MCF 10A (cell line): ENCODE results near the gene HHIPL2. TPM values are rescaled to one million over a fixed set of nuclear protein-coding genes. Genes with fewer than 3 reads are reported as not detected.
A peak's percentile ranks its signal among the peaks of the same experiment; 100 is the strongest.

Experiments used
- BruUV-seq: library from RNA; stranded (reverse); fragments of 400-500 nt; replicated peaks from 2 replicates; lab custom pipeline; 2021; lab: Mats Ljungman, UMichigan
- CTCF ChIA-PET: fragments of 300-600 bp; sonication (Branson Sonifier 250); formaldehyde crosslinking; extraction: SDS; loops from one replicate; lab custom pipeline; 2021; ENCODE audit warnings: antibody characterized with exemption, inconsistent platforms; lab: Yijun Ruan, JAX
- POLR2A ChIA-PET: fragments of 300-600, 350-650 bp; sonication (Branson Sonifier 250); formaldehyde crosslinking; extraction: SDS; loops from one replicate; lab custom pipeline; 2020; ENCODE audit warnings: antibody characterized with exemption, inconsistent platforms; lab: Yijun Ruan, JAX
- DNase-seq: peaks from one replicate; pipeline ENCODE4 v3.0.0-alpha.2; 2018; ENCODE audit not compliant: unreplicated experiment
- H3K27ac Mint-ChIP-seq: one replicate; pipeline ENCODE4 v1.8.0; 2022; ENCODE audit warnings: mild to moderate bottlenecking, low read depth, mixed read lengths; ENCODE audit not compliant: unreplicated experiment
- H3K27me3 Mint-ChIP-seq: one replicate; pipeline ENCODE4 v1.8.0; 2022; ENCODE audit warnings: mixed read lengths; ENCODE audit not compliant: insufficient read depth, unreplicated experiment
- H3K36me3 Mint-ChIP-seq: one replicate; pipeline ENCODE4 v1.8.0; 2022; ENCODE audit warnings: mild to moderate bottlenecking, moderate library complexity, mixed read lengths; ENCODE audit not compliant: insufficient read depth, unreplicated experiment
- H3K4me1 Mint-ChIP-seq: one replicate; pipeline ENCODE4 v1.8.0; 2022; ENCODE audit warnings: mixed read lengths; ENCODE audit not compliant: insufficient read depth, unreplicated experiment
- H3K4me3 Mint-ChIP-seq: one replicate; pipeline ENCODE4 v1.8.0; 2022; ENCODE audit warnings: mild to moderate bottlenecking, moderate library complexity, mixed read lengths; ENCODE audit not compliant: unreplicated experiment
- H3K9me3 Mint-ChIP-seq: one replicate; pipeline ENCODE4 v1.8.0; 2022; ENCODE audit warnings: mixed read lengths; ENCODE audit not compliant: unreplicated experiment
- CTCF ChIP-seq: fragments of 200-600 bp; IDR thresholded peaks from one replicate; pipeline ENCODE4 v1.8.0; 2022; ENCODE audit warnings: antibody characterized with exemption, mild to moderate bottlenecking; ENCODE audit not compliant: unreplicated experiment
- intact Hi-C: fragments of 100-400 bp; cut with micrococcal nuclease; formaldehyde crosslinking; loops from 2 replicates; pipeline ENCODE4 v1.14.1; 2022
- total RNA-seq: library from RNA; stranded (reverse); gene quantifications from 2 replicates; pipeline ENCODE4 v1.2.3, GENCODE V29; 2022

The HHIPL2 gene
- total RNA-seq, 1 experiment from 2014 or later = 1.1 TPM

DNA sequence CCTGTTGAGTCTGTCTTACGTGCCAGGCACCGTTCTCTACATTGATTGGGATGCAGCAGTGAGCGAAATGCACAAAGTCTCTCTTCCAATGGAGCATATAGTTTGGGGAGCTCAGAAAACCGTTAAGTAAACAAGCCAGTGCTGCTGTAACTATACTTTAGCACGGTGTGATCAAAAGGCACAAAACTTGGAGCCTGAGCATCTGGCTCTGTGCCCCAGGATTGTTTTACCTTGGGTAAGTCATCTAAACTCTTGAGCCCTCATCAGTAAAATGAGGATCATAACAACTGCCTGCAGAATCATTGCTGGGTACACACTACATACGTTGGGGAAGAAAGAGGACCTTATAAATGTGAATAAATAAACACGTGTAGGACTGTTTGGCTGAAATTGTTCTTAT, 1.8 kb downstream of the HHIPL2 start:
- Mint-ChIP-seq H3K36me3 (no peaks in the 10 kb centered on the region), H3K4me1 (peaks cover 26% of the 10 kb centered on the region), H3K27me3 (no peaks in the 10 kb centered on the region), H3K4me3 (no peak overlapping the region), H3K27ac (no peak overlapping the region), H3K9me3 (no peaks in the 10 kb centered on the region)
- intact Hi-C loops = no loop called here
- POLR2A ChIA-PET = interaction anchor here (0.9 to 2.9 kb wide), 21 partner anchors 9 to 804 kb away, joined by 3 to 46 read pairs (median 8); partner anchors contain the start of genes DUSP10 and TAF1A
- no peak for TF ChIP-seq CTCF
- DNase-seq = peak; percentile 57
- CTCF ChIA-PET = interaction anchor here (0.8 to 2.8 kb wide), 11 partner anchors 8 to 93 kb away, joined by 3 to 25 read pairs (median 5); partner anchors contain the start of gene TAF1A
- BruUV-seq = no TSS peak

- Mint-ChIP-seq H3K9me3 (no peaks in the 10 kb centered on the region), H3K27ac (no peak overlapping the region), H3K36me3 (no peaks in the 10 kb centered on the region), H3K27me3 (no peaks in the 10 kb centered on the region), H3K4me1 (peaks cover 26% of the 10 kb centered on the region), H3K4me3 (no peak overlapping the region)
- CTCF ChIA-PET = interaction anchor here (0.7 kb wide), 1 partner anchor 8 kb away, joined by 3 read pairs; no protein-coding TSS in a partner anchor
- BruUV-seq = no TSS peak
- intact Hi-C loops = loop anchor here (5.0 kb wide), 1 partner anchor 88 kb away; no protein-coding TSS in a partner anchor
- POLR2A ChIA-PET = no interaction called here
- DNase-seq = no peak
- no peak for TF ChIP-seq CTCF
Observed at GRCh38 chr1:222543817-222544216, 4.1 kb downstream of the HHIPL2 start.

DNA sequence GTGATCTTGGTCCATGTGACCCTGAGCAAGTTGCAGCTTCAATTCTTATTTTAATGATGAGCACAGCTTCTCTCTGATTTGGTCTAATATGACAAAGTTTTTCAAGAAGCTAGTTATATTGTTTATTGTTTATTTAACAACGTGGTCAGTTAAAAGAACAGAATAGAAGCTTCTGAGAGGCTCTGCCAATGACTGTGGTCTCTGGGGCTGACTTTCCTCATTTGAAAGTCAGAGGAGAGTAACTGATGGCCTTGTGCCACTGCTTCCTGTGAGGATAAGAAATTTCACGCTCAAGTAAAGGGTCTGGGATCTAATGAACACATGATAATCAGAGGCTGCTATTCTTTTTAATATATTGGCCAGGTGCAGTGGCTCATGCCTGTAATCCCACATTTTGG, 7.3 kb downstream of the HHIPL2 start:
- H3K36me3 Mint-ChIP-seq = no peaks in the 10 kb centered on the region
- no peak overlapping the region for H3K4me3 Mint-ChIP-seq
- no peaks in the 10 kb centered on the region for H3K27me3 Mint-ChIP-seq
- intact Hi-C loops = loop anchor here (5.0 kb wide), 1 partner anchor 92 kb away; no protein-coding TSS in a partner anchor
- no peak overlapping the region for H3K27ac Mint-ChIP-seq
- no peaks in the 10 kb centered on the region for H3K4me1 Mint-ChIP-seq
- CTCF ChIA-PET = interaction anchor here (0.7 to 1.4 kb wide), 2 partner anchors 12 to 19 kb away, joined by 3 to 5 read pairs; no protein-coding TSS in a partner anchor
- H3K9me3 Mint-ChIP-seq = no peaks in the 10 kb centered on the region
- no peak for TF ChIP-seq CTCF
- no TSS peak for BruUV-seq
- no peak for DNase-seq
- POLR2A ChIA-PET = interaction anchor here (0.6 to 0.8 kb wide), 2 partner anchors 9 to 10 kb away, joined by 3 to 4 read pairs; no protein-coding TSS in a partner anchor

GRCh38 chr1:222539951-222540597, 7.8 kb downstream of the HHIPL2 start:
- BruUV-seq = no TSS peak
- ChIA-PET POLR2A (interaction anchor here (0.8 kb wide), 1 partner anchor 9 kb away, joined by 3 read pairs; no protein-coding TSS in a partner anchor), CTCF (interaction anchor here (0.7 kb wide), 2 partner anchors 20 to 374 kb away, joined by 3 read pairs; no protein-coding TSS in a partner anchor)
- no peaks in the 10 kb centered on the region for H3K4me1 Mint-ChIP-seq
- intact Hi-C loops = loop anchor here (5.0 kb wide), 1 partner anchor 92 kb away; no protein-coding TSS in a partner anchor
- H3K36me3 Mint-ChIP-seq = no peaks in the 10 kb centered on the region
- H3K9me3 Mint-ChIP-seq = no peaks in the 10 kb centered on the region
- H3K27ac Mint-ChIP-seq = no peak overlapping the region
- no peaks in the 10 kb centered on the region for H3K27me3 Mint-ChIP-seq
- H3K4me3 Mint-ChIP-seq = no peak overlapping the region
- no peak for TF ChIP-seq CTCF
- no peak for DNase-seq
